ENCODE data around the gene ZC3H18. TPM values are rescaled to one million over a fixed set of nuclear protein-coding genes. Genes with fewer than 3 reads are reported as not detected.

ZC3H18 gene
- total RNA-seq, 1 experiment from 2014 or later = 61.8 TPM

DNA sequence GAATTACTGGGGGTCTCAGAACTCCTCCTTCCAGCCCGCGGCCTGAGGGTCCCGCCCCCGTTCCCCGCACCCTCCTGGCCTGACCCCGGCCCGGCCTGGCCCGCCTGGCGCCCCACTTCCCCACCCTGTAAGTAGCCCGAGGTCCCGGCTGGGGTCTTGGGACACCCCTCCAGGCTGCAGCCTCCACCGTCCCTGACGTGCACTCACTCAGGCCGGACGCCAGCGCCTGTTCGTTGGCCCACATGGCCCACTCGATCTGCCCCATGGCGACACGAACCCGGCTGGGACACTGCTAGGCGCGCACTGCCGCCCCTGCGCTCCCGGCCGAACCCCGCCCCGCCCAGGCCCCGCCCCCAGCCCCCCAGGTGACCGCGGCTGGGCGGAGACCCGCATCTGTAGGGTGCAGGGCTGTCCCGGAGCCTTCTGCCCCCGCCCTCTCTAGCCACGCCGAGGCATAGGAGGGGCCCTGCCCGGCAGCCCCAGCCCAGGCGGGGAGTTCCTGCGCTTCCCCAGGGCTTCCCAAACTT, 80.6 kb downstream of the ZC3H18 start, which contains the start of gene CYBA (continued):
- TF ChIP-seq, protein P1, sequence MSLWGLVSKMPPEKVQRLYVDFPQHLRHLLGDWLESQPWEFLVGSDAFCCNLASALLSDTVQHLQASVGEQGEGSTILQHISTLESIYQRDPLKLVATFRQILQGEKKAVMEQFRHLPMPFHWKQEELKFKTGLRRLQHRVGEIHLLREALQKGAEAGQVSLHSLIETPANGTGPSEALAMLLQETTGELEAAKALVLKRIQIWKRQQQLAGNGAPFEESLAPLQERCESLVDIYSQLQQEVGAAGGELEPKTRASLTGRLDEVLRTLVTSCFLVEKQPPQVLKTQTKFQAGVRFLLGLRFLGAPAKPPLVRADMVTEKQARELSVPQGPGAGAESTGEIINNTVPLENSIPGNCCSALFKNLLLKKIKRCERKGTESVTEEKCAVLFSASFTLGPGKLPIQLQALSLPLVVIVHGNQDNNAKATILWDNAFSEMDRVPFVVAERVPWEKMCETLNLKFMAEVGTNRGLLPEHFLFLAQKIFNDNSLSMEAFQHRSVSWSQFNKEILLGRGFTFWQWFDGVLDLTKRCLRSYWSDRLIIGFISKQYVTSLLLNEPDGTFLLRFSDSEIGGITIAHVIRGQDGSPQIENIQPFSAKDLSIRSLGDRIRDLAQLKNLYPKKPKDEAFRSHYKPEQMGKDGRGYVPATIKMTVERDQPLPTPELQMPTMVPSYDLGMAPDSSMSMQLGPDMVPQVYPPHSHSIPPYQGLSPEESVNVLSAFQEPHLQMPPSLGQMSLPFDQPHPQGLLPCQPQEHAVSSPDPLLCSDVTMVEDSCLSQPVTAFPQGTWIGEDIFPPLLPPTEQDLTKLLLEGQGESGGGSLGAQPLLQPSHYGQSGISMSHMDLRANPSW (CRISPR knock-in tag; conservative IDR thresholded peaks at IDR 0.05; ENCODE audit: low read depth) = no peak
- no peak for TF ChIP-seq SOX15 (CRISPR knock-in tag; IDR thresholded peaks at IDR 0.05)
- TF ChIP-seq, protein P2, sequence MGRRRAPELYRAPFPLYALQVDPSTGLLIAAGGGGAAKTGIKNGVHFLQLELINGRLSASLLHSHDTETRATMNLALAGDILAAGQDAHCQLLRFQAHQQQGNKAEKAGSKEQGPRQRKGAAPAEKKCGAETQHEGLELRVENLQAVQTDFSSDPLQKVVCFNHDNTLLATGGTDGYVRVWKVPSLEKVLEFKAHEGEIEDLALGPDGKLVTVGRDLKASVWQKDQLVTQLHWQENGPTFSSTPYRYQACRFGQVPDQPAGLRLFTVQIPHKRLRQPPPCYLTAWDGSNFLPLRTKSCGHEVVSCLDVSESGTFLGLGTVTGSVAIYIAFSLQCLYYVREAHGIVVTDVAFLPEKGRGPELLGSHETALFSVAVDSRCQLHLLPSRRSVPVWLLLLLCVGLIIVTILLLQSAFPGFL (CRISPR knock-in tag; IDR thresholded peaks at IDR 0.05; ENCODE audit: borderline replicate concordance) = no peak
- TF ChIP-seq RORB (CRISPR knock-in tag; IDR thresholded peaks at IDR 0.05) = no peak
- no peak for TF ChIP-seq ZBTB43 (CRISPR knock-in tag; IDR thresholded peaks at IDR 0.05)
- no peak for TF ChIP-seq ERG (CRISPR knock-in tag; IDR thresholded peaks at IDR 0.05)
- TF ChIP-seq NR3C1 (CRISPR knock-in tag; conservative IDR thresholded peaks at IDR 0.05; ENCODE audit: low read depth) = no peak
- TF ChIP-seq TP53 (CRISPR knock-in tag; IDR thresholded peaks at IDR 0.05) = no peak
- TF ChIP-seq, protein P3, sequence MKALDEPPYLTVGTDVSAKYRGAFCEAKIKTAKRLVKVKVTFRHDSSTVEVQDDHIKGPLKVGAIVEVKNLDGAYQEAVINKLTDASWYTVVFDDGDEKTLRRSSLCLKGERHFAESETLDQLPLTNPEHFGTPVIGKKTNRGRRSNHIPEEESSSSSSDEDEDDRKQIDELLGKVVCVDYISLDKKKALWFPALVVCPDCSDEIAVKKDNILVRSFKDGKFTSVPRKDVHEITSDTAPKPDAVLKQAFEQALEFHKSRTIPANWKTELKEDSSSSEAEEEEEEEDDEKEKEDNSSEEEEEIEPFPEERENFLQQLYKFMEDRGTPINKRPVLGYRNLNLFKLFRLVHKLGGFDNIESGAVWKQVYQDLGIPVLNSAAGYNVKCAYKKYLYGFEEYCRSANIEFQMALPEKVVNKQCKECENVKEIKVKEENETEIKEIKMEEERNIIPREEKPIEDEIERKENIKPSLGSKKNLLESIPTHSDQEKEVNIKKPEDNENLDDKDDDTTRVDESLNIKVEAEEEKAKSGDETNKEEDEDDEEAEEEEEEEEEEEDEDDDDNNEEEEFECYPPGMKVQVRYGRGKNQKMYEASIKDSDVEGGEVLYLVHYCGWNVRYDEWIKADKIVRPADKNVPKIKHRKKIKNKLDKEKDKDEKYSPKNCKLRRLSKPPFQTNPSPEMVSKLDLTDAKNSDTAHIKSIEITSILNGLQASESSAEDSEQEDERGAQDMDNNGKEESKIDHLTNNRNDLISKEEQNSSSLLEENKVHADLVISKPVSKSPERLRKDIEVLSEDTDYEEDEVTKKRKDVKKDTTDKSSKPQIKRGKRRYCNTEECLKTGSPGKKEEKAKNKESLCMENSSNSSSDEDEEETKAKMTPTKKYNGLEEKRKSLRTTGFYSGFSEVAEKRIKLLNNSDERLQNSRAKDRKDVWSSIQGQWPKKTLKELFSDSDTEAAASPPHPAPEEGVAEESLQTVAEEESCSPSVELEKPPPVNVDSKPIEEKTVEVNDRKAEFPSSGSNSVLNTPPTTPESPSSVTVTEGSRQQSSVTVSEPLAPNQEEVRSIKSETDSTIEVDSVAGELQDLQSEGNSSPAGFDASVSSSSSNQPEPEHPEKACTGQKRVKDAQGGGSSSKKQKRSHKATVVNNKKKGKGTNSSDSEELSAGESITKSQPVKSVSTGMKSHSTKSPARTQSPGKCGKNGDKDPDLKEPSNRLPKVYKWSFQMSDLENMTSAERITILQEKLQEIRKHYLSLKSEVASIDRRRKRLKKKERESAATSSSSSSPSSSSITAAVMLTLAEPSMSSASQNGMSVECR (CRISPR knock-in tag; IDR thresholded peaks at IDR 0.05; ENCODE audit: borderline replicate concordance) = peak; percentile 64; the same call in 1 of the 2 replicates
- TF ChIP-seq E2F4 (CRISPR knock-in tag; IDR thresholded peaks at IDR 0.05; ENCODE audit: borderline replicate concordance, low read depth) = no peak

DNA sequence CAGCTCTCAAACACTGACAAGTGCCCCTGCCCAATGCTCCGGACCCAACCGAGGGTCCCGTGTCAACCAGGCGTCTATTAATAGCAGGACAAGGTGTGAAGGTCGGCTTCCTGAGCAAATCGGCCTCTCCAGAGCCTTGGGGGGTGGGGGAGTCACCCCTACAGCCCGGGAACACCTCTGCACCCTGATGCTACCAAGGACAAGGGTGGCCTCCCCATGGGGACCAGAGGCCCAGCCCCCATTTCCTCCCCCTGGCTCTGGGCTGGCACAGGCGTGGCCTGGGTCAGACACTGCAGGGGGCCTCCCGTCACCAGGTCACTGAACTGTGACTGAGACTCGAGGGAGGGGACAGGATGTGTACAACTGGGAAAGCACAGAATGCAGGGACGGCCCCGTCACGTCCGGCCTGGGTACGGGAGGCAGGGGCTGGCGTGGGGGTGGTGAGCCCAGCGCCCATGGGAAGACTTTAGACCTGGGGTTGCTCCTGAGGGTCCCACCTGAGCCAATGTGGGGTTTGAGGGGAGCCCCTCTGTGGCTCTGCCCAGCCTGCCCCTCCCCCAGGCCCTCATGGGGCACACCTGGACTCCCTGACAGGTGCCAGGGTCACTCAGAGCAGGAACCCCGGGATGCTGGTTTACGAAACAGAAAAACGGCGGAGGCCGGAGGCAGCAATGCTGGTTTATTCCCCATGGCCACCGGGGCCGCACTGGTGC, 81.2 kb downstream of the ZC3H18 start:
- CTCF ChIA-PET = interaction anchor here (0.6 to 2.0 kb wide), 4 partner anchors 14 to 86 kb away, joined by 3 to 8 read pairs (median 4); no protein-coding TSS in a partner anchor
- Mint-ChIP-seq H3K4me1 (peaks cover 10% of the 10 kb centered on the region), H3K27me3 (ENCODE audit: low read depth) (no peaks in the 10 kb centered on the region), H3K4me3 (peak overlapping the region; percentile 82), H3K9me3 (no peaks in the 10 kb centered on the region), H3K36me3 (peaks cover 9% of the 10 kb centered on the region), H3K27ac (no peak overlapping the region)
- no peak for DNase-seq (ENCODE audit: low spot score)
- POLR2A ChIA-PET = no interaction called here
- peak; percentile 1; the same call in 1 of the 2 replicates for ATAC-seq
- TF ChIP-seq FOXK1 (CRISPR knock-in tag; IDR thresholded peaks at IDR 0.05) (0 out of 2 replicates have a peak, but pooled peaks have one; percentile 18), MXD4 (CRISPR knock-in tag; IDR thresholded peaks at IDR 0.05; ENCODE audit: borderline replicate concordance) (no peak), SMAD3 (CRISPR knock-in tag; IDR thresholded peaks at IDR 0.05; ENCODE audit: borderline replicate concordance) (no peak), IRF1 (CRISPR knock-in tag; IDR thresholded peaks at IDR 0.05) (no peak), NFATC4 (CRISPR knock-in tag; IDR thresholded peaks at IDR 0.05) (no peak), ZNF121 (CRISPR knock-in tag; IDR thresholded peaks at IDR 0.05) (no peak), CBFB (CRISPR knock-in tag; IDR thresholded peaks at IDR 0.05; ENCODE audit: low read depth) (no peak)
- TF ChIP-seq, protein P2 (CRISPR knock-in tag; IDR thresholded peaks at IDR 0.05; ENCODE audit: borderline replicate concordance) = no peak

Data from WTC11 (cell line).